ENCODE measurements around the gene FOXL3. TPM values are rescaled to one million over a fixed set of nuclear protein-coding genes. Genes with fewer than 3 reads are reported as not detected.

Gene FOXL3
- total and polyA plus RNA-seq, 2 donors from 2014 or later = not detected

DNA sequence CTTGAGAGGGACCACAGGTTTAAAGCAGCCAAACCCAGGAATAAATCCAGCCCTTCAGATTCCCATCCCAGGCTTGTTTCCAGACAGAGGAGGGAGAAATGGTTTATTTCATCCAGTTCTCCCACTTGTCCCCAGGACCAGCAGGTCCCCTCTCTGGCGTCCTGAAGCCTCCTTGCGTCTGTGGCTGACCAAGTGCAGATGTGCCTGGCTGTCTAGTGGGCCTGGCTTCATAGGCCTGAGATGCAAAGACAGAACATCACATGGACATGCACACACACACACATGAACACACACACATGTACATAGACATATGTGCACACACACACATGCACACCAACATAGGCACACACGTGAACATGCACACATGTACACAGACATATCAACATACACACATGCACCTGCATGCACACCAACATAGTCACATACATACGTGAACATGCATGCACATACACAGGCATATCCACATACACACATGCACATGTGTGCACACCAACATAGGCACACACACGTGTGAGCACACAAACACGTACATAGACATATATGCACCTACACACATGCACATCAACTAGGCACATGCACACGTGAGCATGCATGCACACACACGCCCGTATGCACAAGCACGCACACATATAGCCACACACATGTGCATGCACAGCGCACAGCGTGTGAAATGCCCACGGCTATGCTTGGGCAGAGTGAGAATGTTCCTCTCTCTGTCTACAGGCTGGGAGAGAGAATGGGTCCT, 10.7 kb downstream of the FOXL3 start:
- Histone ChIP-seq H3K4me1 (ENCODE audit: control insufficient read depth in 2 of 3, insufficient read depth in 2 of 3, low read depth in 1 of 3, low read length in 3 of 3) (peaks cover 0 to 5% (median 0%) of the 10 kb centered on the region in 3 donors), H3K36me3 (ENCODE audit: control insufficient read depth in 2 of 3, insufficient read depth in 3 of 3, low read length in 3 of 3) (no peaks in the 10 kb centered on the region), H3K9ac (ENCODE audit: low read length in 3 of 3) (no peak overlapping the region), H3K4me3 (ENCODE audit: low read length in 3 of 3) (no peak overlapping the region), H3K9me3 (ENCODE audit: control insufficient read depth in 2 of 3, insufficient read depth in 1 of 3, low read length in 3 of 3) (peaks cover 0 to 2% (median 0%) of the 10 kb centered on the region in 3 donors), H3K27ac (ENCODE audit: low read depth in 2 of 2, low read length in 2 of 2) (no peak overlapping the region), H3K27me3 (ENCODE audit: control insufficient read depth, insufficient read depth, low read length) (no peaks in the 10 kb centered on the region)
- TF ChIP-seq, protein P1, sequence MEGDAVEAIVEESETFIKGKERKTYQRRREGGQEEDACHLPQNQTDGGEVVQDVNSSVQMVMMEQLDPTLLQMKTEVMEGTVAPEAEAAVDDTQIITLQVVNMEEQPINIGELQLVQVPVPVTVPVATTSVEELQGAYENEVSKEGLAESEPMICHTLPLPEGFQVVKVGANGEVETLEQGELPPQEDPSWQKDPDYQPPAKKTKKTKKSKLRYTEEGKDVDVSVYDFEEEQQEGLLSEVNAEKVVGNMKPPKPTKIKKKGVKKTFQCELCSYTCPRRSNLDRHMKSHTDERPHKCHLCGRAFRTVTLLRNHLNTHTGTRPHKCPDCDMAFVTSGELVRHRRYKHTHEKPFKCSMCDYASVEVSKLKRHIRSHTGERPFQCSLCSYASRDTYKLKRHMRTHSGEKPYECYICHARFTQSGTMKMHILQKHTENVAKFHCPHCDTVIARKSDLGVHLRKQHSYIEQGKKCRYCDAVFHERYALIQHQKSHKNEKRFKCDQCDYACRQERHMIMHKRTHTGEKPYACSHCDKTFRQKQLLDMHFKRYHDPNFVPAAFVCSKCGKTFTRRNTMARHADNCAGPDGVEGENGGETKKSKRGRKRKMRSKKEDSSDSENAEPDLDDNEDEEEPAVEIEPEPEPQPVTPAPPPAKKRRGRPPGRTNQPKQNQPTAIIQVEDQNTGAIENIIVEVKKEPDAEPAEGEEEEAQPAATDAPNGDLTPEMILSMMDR (IDR thresholded peaks at IDR 0.05; ENCODE audit: borderline replicate concordance, extremely low read depth, insufficient read depth) = no peak
- peak in 1 of 5 donors; percentile 3 for DNase-seq
- intact Hi-C loops (cut with DNase I) = no loop called here
- FAIRE-seq = no peak

DNA sequence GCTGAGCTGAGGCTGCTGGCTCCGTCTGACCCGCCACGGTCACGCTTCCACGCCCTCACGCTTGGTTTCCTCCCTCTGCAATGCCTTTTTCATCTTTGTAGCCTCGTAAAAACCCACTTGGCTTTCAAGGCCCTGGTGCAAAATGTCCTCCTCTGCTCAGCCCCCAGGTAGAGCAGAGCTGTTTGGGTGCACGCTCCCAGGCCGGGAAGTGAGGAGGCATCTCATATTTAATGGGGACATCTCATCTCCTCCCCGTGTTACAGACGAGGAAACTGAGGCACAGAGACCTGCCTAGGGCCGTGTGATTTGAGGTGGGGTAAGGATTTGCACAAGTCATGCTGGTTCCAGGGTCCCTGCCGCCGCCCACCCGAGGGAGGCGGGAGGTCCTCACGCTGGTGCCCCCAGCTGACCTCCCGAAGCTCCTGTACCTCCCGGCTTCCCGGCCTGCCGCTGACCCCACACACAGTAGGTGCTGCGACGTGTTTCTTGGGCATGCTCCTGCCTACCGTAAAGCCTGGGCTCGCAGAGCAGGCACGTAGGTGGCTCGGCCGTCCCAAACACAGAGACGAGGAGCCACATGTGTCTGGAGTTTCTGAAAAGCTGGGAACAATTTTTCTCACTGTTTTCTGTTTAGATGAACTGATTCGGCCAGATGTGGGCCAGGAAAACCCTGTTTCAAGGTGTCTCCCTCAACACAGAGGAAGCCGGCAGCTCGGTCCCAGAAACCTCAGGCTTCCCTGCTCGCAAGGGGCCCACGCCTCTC, 11.5 kb downstream of the FOXL3 start:
- Histone ChIP-seq H3K9ac (ENCODE audit: low read length in 3 of 3) (no peak overlapping the region), H3K4me1 (ENCODE audit: control insufficient read depth in 2 of 3, insufficient read depth in 2 of 3, low read depth in 1 of 3, low read length in 3 of 3) (peaks cover 0 to 5% (median 0%) of the 10 kb centered on the region in 3 donors), H3K4me3 (ENCODE audit: low read length in 3 of 3) (no peak overlapping the region), H3K36me3 (ENCODE audit: control insufficient read depth in 2 of 3, insufficient read depth in 3 of 3, low read length in 3 of 3) (no peaks in the 10 kb centered on the region), H3K9me3 (ENCODE audit: control insufficient read depth in 2 of 3, insufficient read depth in 1 of 3, low read length in 3 of 3) (peaks cover 0 to 2% (median 0%) of the 10 kb centered on the region in 3 donors), H3K27me3 (ENCODE audit: control insufficient read depth, insufficient read depth, low read length) (no peaks in the 10 kb centered on the region), H3K27ac (ENCODE audit: low read depth in 2 of 2, low read length in 2 of 2) (no peak overlapping the region)
- DNase-seq (peak in 4 of 5 donors; percentile 45 to 56 (median 47)), FAIRE-seq (no peak)
- TF ChIP-seq, protein P1 (IDR thresholded peaks at IDR 0.05; ENCODE audit: borderline replicate concordance, extremely low read depth, insufficient read depth) = no peak
- intact Hi-C loops (cut with DNase I) = no loop called here

DNA sequence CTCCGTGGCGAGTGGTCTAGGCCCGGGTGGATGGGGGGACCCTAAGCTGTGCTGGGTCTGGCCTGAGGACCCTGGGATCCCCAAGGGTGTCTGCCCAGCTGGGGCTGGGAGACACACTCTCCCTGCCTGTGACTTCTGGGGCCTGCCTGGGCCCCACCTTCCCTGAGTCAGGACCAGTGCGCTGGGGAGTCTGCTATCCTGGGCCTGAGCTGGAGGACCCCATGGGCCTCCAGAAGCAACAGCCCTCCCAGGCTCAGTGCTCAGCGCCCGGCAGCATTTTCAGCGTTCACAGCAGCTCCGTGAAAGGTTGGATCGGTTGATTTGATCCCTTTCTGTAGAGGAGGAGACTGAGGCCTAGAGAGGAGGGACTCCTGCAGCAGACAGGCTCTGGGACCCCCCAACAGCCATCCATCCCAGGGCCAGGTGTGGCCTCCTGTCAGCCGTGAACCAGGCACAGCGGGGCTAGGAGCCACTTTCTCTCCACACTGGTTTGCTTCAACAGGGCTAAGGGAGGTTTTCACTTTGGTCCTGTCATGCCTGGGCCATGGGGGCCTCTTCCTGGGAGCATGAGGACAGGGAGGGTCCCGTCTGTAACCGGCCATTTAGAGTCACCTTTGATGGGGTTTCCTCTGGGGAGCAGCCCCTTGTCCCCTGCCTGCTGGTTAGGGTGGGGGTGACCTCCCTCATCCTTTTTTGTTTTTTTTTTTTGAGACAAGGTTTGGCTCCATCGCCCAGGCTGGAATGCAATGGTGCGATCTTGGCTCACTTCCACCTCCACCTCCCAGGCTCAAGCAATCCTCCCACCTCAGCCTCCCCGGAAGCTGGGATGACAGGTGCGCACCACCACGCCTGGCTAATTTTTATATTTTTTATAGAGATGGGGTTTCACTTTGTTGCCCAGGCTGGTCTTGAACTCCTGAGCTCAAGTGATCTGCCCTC, 12.4 kb downstream of the FOXL3 start:
- Histone ChIP-seq H3K36me3 (ENCODE audit: control insufficient read depth in 2 of 3, insufficient read depth in 3 of 3, low read length in 3 of 3) (no peaks in the 10 kb centered on the region), H3K4me3 (ENCODE audit: low read length in 3 of 3) (no peak overlapping the region), H3K9me3 (ENCODE audit: control insufficient read depth in 2 of 3, insufficient read depth in 1 of 3, low read length in 3 of 3) (peaks cover 0 to 2% (median 0%) of the 10 kb centered on the region in 3 donors), H3K9ac (ENCODE audit: low read length in 3 of 3) (no peak overlapping the region), H3K4me1 (ENCODE audit: control insufficient read depth in 2 of 3, insufficient read depth in 2 of 3, low read depth in 1 of 3, low read length in 3 of 3) (peaks cover 0 to 5% (median 0%) of the 10 kb centered on the region in 3 donors), H3K27ac (ENCODE audit: low read depth in 2 of 2, low read length in 2 of 2) (no peak overlapping the region), H3K27me3 (ENCODE audit: control insufficient read depth, insufficient read depth, low read length) (no peaks in the 10 kb centered on the region)
- TF ChIP-seq, protein P1 (IDR thresholded peaks at IDR 0.05; ENCODE audit: borderline replicate concordance, extremely low read depth, insufficient read depth) = no peak
- DNase-seq = peak in 3 of 5 donors; percentile 8 to 48 (median 31)
- FAIRE-seq = no peak
- intact Hi-C loops (cut with DNase I) = no loop called here

Data from kidney (tissue), 14 donors.